HEK293 (cell line): ENCODE measurements around the gene CFP.
A peak's percentile ranks its signal among the peaks of the same experiment; 100 is the strongest.

Source experiments
- ATF2 ChIP-seq: fragments of 450-650 bp; formaldehyde crosslinking; IDR thresholded peaks from 2 replicates; pipeline ENCODE4 v1.5.1; 2016; ENCODE audit warnings: missing biosample characterization, missing genetic modification characterization, low read depth
- GLI2 ChIP-seq: fragments of 450-650 bp; formaldehyde crosslinking; IDR thresholded peaks from 2 replicates; pipeline ENCODE4; 2017; ENCODE audit warnings: missing biosample characterization, missing genetic modification characterization, low read depth, borderline replicate concordance
- MYNN ChIP-seq: fragments of 450-650 bp; formaldehyde crosslinking; IDR thresholded peaks from 2 replicates; pipeline ENCODE4 v1.5.1; 2016; ENCODE audit warnings: missing biosample characterization, missing genetic modification characterization, borderline replicate concordance
- SALL2 ChIP-seq: fragments of 450-650 bp; formaldehyde crosslinking; IDR thresholded peaks from 2 replicates; pipeline ENCODE4 v1.5.0; 2017; ENCODE audit warnings: missing biosample characterization, mild to moderate bottlenecking, missing genetic modification characterization, borderline replicate concordance
- SP2 ChIP-seq: fragments of 450-650 bp; formaldehyde crosslinking; IDR thresholded peaks from 2 replicates; pipeline ENCODE4 v1.5.1; 2016; ENCODE audit warnings: missing biosample characterization, missing genetic modification characterization
- ZBTB1 ChIP-seq: fragments of 450-650 bp; formaldehyde crosslinking; IDR thresholded peaks from 2 replicates; pipeline ENCODE4 v1.5.1; 2016; ENCODE audit warnings: missing biosample characterization, missing genetic modification characterization
- ZFHX2 ChIP-seq: fragments of 450-650 bp; formaldehyde crosslinking; conservative IDR thresholded peaks from 2 replicates; pipeline ENCODE4 v1.5.1; 2016; ENCODE audit warnings: missing biosample characterization, missing genetic modification characterization
- ZNF157 ChIP-seq: fragments of 450-650 bp; formaldehyde crosslinking; IDR thresholded peaks from 2 replicates; pipeline ENCODE4 v1.5.1; 2016; ENCODE audit warnings: missing biosample characterization, missing genetic modification characterization
- ZNF18 ChIP-seq: fragments of 450-650 bp; formaldehyde crosslinking; IDR thresholded peaks from 2 replicates; pipeline ENCODE4 v1.5.1; 2016; ENCODE audit warnings: missing biosample characterization, missing genetic modification characterization
- ZNF214 ChIP-seq: fragments of 450-650 bp; formaldehyde crosslinking; IDR thresholded peaks from 2 replicates; pipeline ENCODE4 v1.5.1; 2017; ENCODE audit warnings: missing biosample characterization, mild to moderate bottlenecking, missing genetic modification characterization, borderline replicate concordance
- ZNF362 ChIP-seq: fragments of 450-650 bp; formaldehyde crosslinking; IDR thresholded peaks from 2 replicates; pipeline ENCODE4 v1.5.1; 2016; ENCODE audit warnings: missing biosample characterization, missing genetic modification characterization
- ZNF394 ChIP-seq: fragments of 450-650 bp; formaldehyde crosslinking; IDR thresholded peaks from 2 replicates; pipeline ENCODE4 v1.5.1; 2016; ENCODE audit warnings: missing biosample characterization, missing genetic modification characterization, mild to moderate bottlenecking, moderate library complexity, borderline replicate concordance
- ZNF433 ChIP-seq: fragments of 450-650 bp; formaldehyde crosslinking; IDR thresholded peaks from 2 replicates; pipeline ENCODE4 v1.5.1; 2016; ENCODE audit warnings: missing biosample characterization, missing genetic modification characterization, low read depth
- ZNF449 ChIP-seq: fragments of 450-650 bp; formaldehyde crosslinking; IDR thresholded peaks from 2 replicates; pipeline ENCODE4 v1.5.1; 2017; ENCODE audit warnings: missing biosample characterization, mild to moderate bottlenecking, missing genetic modification characterization, moderate library complexity
- ZNF48 ChIP-seq: fragments of 450-650 bp; formaldehyde crosslinking; IDR thresholded peaks from 2 replicates; pipeline ENCODE4 v1.5.1; 2016; ENCODE audit warnings: missing biosample characterization, missing genetic modification characterization
- ZNF510 ChIP-seq: fragments of 450-650 bp; formaldehyde crosslinking; IDR thresholded peaks from 2 replicates; pipeline ENCODE4 v1.5.1; 2018; ENCODE audit warnings: mild to moderate bottlenecking, missing genetic modification characterization, missing biosample characterization; ENCODE audit not compliant: insufficient replicate concordance
- ZNF513 ChIP-seq: fragments of 450-650 bp; IDR thresholded peaks from 2 replicates; pipeline ENCODE4 v1.5.1; 2018; ENCODE audit warnings: missing biosample characterization, missing genetic modification characterization
- ZNF549 ChIP-seq: fragments of 450-650 bp; IDR thresholded peaks from 2 replicates; pipeline ENCODE4 v1.5.1; 2018; ENCODE audit warnings: missing biosample characterization, missing genetic modification characterization, mild to moderate bottlenecking, inconsistent platforms, moderate library complexity
- ZNF555 ChIP-seq: fragments of 450-650 bp; formaldehyde crosslinking; conservative IDR thresholded peaks from 2 replicates; pipeline ENCODE4 v1.5.1; 2017; ENCODE audit warnings: missing biosample characterization, mild to moderate bottlenecking, missing genetic modification characterization, inconsistent platforms
- ZNF610 ChIP-seq: fragments of 450-650 bp; formaldehyde crosslinking; IDR thresholded peaks from 2 replicates; pipeline ENCODE4 v1.5.1; 2016; ENCODE audit warnings: missing biosample characterization, missing genetic modification characterization, borderline replicate concordance
- ZSCAN30 ChIP-seq: fragments of 450-650 bp; IDR thresholded peaks from 2 replicates; pipeline ENCODE4 v1.5.1; 2018; ENCODE audit warnings: missing biosample characterization, mild to moderate bottlenecking, missing genetic modification characterization, moderate library complexity
- ZXDB ChIP-seq: fragments of 450-650 bp; formaldehyde crosslinking; IDR thresholded peaks from 2 replicates; pipeline ENCODE4 v1.5.1; 2016; ENCODE audit warnings: missing biosample characterization, missing genetic modification characterization
- TF ChIP-seq, protein P1 (sequence below): fragments of 450-650 bp; formaldehyde crosslinking; IDR thresholded peaks from 2 replicates; pipeline ENCODE4 v1.5.1; 2017; ENCODE audit warnings: missing biosample characterization, missing genetic modification characterization
- TF ChIP-seq, protein P2 (sequence below): fragments of 450-650 bp; formaldehyde crosslinking; IDR thresholded peaks from 2 replicates; pipeline ENCODE4 v1.5.1; 2016; ENCODE audit warnings: missing biosample characterization, missing genetic modification characterization

Gene CFP

GRCh38 chrX:47658684-47659420 lies 29.1 kb upstream of the CFP start, which contains the start of gene UXT (continued):
- peak; percentile 86 for TF ChIP-seq ZNF449 (tag by site-specific recombination)
- no peak for TF ChIP-seq ZNF610 (tag by site-specific recombination)
- no peak for TF ChIP-seq ZNF214 (tag by site-specific recombination)
- TF ChIP-seq, protein P1, sequence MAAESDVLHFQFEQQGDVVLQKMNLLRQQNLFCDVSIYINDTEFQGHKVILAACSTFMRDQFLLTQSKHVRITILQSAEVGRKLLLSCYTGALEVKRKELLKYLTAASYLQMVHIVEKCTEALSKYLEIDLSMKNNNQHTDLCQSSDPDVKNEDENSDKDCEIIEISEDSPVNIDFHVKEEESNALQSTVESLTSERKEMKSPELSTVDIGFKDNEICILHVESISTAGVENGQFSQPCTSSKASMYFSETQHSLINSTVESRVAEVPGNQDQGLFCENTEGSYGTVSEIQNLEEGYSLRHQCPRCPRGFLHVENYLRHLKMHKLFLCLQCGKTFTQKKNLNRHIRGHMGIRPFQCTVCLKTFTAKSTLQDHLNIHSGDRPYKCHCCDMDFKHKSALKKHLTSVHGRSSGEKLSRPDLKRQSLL (tag by site-specific recombination) = no peak
- no peak for TF ChIP-seq MYNN (tag by site-specific recombination)
- TF ChIP-seq ATF2 (tag by site-specific recombination) = peak; percentile 95
- TF ChIP-seq ZBTB1 = no peak
- peak; percentile 84 for TF ChIP-seq SP2
- no peak for TF ChIP-seq ZNF48
- no peak for TF ChIP-seq GLI2 (tag by site-specific recombination)
- TF ChIP-seq ZNF157 (tag by site-specific recombination) = no peak
- no peak for TF ChIP-seq ZNF362
- TF ChIP-seq, protein P2, sequence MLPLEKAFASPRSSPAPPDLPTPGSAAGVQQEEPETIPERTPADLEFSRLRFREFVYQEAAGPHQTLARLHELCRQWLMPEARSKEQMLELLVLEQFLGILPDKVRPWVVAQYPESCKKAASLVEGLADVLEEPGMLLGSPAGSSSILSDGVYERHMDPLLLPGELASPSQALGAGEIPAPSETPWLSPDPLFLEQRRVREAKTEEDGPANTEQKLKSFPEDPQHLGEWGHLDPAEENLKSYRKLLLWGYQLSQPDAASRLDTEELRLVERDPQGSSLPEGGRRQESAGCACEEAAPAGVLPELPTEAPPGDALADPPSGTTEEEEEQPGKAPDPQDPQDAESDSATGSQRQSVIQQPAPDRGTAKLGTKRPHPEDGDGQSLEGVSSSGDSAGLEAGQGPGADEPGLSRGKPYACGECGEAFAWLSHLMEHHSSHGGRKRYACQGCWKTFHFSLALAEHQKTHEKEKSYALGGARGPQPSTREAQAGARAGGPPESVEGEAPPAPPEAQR = no peak
- no peak for TF ChIP-seq SALL2
- no peak for TF ChIP-seq ZNF433 (tag by site-specific recombination)
- TF ChIP-seq ZNF18 (tag by site-specific recombination) = no peak
- TF ChIP-seq ZSCAN30 = peak; percentile 57; the same call in 1 of the 2 replicates
- no peak for TF ChIP-seq ZNF513 (tag by site-specific recombination)
- peak; percentile 7; the same call in 1 of the 2 replicates for TF ChIP-seq ZFHX2 (tag by site-specific recombination)
- TF ChIP-seq ZNF555 (tag by site-specific recombination) = no peak
- TF ChIP-seq ZXDB (tag by site-specific recombination) = peak; percentile 100
- TF ChIP-seq ZNF549 (tag by site-specific recombination) = no peak
- no peak for TF ChIP-seq ZNF510
- peak; percentile 41; the same call in 1 of the 2 replicates for TF ChIP-seq ZNF394 (tag by site-specific recombination)
